ENCODE results near the gene HCFC1. TPM values are rescaled to one million over a fixed set of nuclear protein-coding genes. Genes with fewer than 3 reads are reported as not detected.

Gene HCFC1
- total and polyA plus RNA-seq, 9 of the 15 experiments (the other 6 are each of a cell fraction or from before 2014, with no cell fraction given): 2.8 to 133 (median 17.1) TPM

- TF ChIP-seq PBX2 (CRISPR knock-in tag; IDR thresholded peaks at IDR 0.05; ENCODE audit: low read depth) (no peak), PBX2 (tag; conservative IDR thresholded peaks at IDR 0.05; ENCODE audit: low read depth) (no peak), KAT2B (IDR thresholded peaks at IDR 0.05; ENCODE audit: low read depth, low read length) (no peak), SNIP1 (IDR thresholded peaks at IDR 0.05; ENCODE audit: low read depth) (no peak), POLR2A (conservative IDR thresholded peaks at IDR 0.05) (no peak), ZC3H11A (IDR thresholded peaks at IDR 0.05; ENCODE audit: low read depth, low read length) (no peak), ZNF217 (CRISPR knock-in tag; IDR thresholded peaks at IDR 0.05) (no peak), NFATC3 (IDR thresholded peaks at IDR 0.05) (no peak), FOXJ2 (tag; IDR thresholded peaks at IDR 0.05) (no peak), EHMT2 (IDR thresholded peaks at IDR 0.05) (no peak), RHOXF2B (CRISPR knock-in tag; conservative IDR thresholded peaks at IDR 0.05) (no peak), CBFA2T3 (IDR thresholded peaks at IDR 0.05) (peak; percentile 67), SP2 (IDR thresholded peaks at IDR 0.05; ENCODE audit: extremely low read depth, low read depth, low read length, poor library complexity, severe bottlenecking) (no peak), DMBX1 (CRISPR knock-in tag; IDR thresholded peaks at IDR 0.05; ENCODE audit: borderline replicate concordance) (no peak), BDP1 (IDR thresholded peaks at IDR 0.05; ENCODE audit: insufficient read depth, insufficient read length) (no peak), RCOR1 (IDR thresholded peaks at IDR 0.05; ENCODE audit: borderline replicate concordance in 1 of 2, low read depth in 2 of 2, low read length in 2 of 2) (peak in 1 of 2 experiments; percentile 69; a peak in 1 of 4 replicates), ATF6 (CRISPR knock-in tag; IDR thresholded peaks at IDR 0.05) (no peak), PTRF (tag; IDR thresholded peaks at IDR 0.05) (no peak), TRIM28 (IDR thresholded peaks at IDR 0.05) (no peak), HBP1 (CRISPR knock-in tag; IDR thresholded peaks at IDR 0.05) (peak; percentile 90)
Measured at GRCh38 chrX:153900831-153901752, 70.5 kb downstream of the HCFC1 start (continued).
